HG03097 (cell line): ENCODE data around the gene LRRC28.
"Not testable (repeated sequence)": the region's sequence is repeated elsewhere in the genome, so short reads cannot be mapped to it uniquely, and the experiment has no call there.

Experiments used
- ATAC-seq: cut with Tn5 transposase; IDR thresholded peaks from one replicate; pipeline ENCODE4 v1.9.1; 2021; ENCODE audit not compliant: unreplicated experiment, low FRiP score

LRRC28 gene

GRCh38 chr15:99250857-99251841, at the start of gene LRRC28:
Gene LRRC28, plus strand, starts transcription at chr15:99251481. Its CDS starts 4,477 bp downstream, at chr15:99255958.
- peak; percentile 86 for ATAC-seq

GRCh38 chr15:99202176-99202552, 49.1 kb upstream of the LRRC28 start:
- no peak for ATAC-seq

DNA sequence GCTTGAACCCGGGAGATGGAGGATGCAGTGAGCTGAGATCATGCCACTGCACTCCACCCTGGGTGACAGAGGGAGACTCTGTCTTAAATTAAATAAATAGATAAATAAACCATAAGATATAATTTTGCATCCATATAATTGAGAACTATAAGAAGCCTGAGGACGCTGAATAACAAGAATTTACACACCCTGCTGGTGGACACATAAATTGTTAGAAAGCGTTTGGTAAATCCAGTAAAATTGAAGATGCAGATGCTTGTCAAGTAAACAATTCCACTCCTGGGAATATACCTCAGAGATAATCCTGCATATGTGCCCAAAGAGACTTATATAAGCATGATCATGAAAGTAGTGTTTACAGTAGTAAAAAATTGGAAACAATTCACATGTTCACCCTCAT, 43.6 kb upstream of the LRRC28 start:
- ATAC-seq: no peak

DNA sequence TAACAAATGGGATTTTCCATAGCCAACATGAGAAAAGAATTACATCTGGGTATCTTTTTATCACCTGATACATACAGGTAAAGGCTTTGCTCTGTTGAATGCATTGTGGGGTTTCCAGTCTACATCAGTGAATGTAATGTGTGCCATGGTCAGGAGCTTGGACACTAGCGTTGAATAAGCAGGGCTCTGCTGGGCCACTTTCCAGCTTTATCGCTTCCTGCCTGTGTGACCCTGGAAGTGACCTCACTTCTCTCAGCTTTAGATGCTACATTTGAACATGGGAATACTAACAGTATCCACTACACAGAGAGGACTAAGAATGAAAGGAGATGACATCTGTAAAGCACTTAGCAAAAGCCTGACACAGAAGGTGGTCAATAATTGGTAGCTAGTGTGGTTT, 42.0 kb upstream of the LRRC28 start:
- ATAC-seq: no peak

- ATAC-seq: no peak
Measured at GRCh38 chr15:99210334-99210733, 40.9 kb upstream of the LRRC28 start.

DNA sequence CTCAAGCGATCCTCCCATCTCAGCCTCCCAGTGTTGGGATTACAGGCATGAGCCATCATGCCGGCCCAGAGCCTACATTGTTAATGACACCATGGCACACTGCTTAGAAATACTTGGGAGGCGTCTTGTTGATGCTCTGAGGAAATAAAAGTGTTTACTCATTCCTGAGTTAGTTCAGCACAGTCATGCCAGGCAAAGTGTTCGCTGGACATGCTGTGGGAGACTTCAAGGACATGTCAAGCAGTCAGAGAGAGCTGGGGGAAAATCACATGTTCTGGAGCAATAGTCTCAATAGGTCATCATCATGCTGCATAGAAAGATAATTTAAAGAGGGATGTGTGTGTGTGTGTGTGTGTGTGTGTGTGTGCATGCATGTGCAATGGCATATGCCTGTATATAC, 39.4 kb upstream of the LRRC28 start:
- no peak for ATAC-seq

DNA sequence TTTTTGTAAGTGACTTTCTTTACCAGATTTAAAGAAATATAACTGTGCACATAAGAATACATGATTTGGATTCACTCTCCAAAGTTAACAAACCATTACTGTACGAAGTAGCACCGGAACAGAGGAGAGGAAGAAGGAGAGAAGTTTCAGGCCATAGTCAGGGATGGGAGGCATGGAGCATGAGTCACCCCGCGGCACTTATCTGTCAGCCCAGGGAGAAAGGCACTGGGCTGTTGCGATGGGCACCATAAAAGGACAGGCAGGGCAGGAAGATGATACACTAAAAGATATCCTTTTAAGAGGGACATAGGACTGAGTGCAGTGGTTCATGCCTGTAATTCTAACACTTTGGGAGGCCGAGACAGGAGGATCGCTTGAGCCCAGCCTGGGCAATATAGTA, 38.9 kb upstream of the LRRC28 start:
- ATAC-seq: no peak

DNA sequence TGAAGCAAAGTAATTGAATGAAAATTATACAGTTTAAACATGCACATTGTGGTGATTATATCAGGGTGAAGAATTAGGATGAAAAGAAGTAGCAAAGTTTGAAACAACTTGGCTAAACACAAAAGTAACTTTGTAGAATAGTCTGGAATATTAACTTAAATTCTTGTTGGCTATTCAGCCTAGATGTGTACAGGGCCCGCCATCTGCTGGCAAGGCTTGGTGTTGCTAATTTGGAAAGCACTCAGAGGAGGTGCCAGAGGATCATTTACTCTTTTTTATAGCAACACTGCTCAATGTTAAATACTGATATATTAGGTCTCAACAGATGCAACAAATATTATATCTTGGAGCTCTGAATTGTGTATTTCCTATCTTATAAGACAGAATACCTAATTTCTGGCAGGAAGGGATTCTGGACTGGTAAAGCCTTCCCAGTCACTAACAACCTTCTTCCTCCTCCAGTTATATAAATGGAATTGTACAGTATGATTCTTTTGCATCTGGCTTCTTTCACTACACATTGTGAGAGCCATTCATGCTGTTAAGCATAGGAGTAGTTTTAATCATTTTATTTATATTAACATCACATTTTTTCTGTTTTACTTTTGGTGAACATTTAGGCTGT, 38.0 kb upstream of the LRRC28 start:
- ATAC-seq: peak; percentile 59

GRCh38 chr15:99224372-99225214, 26.7 kb upstream of the LRRC28 start:
- no peak for ATAC-seq

- ATAC-seq: no peak
Measured at GRCh38 chr15:99226802-99227201, 24.5 kb upstream of the LRRC28 start.

- ATAC-seq: no peak
Measured at GRCh38 chr15:99228120-99228770, 23.0 kb upstream of the LRRC28 start.

GRCh38 chr15:99230867-99231266, 20.4 kb upstream of the LRRC28 start:
- ATAC-seq: no peak

DNA sequence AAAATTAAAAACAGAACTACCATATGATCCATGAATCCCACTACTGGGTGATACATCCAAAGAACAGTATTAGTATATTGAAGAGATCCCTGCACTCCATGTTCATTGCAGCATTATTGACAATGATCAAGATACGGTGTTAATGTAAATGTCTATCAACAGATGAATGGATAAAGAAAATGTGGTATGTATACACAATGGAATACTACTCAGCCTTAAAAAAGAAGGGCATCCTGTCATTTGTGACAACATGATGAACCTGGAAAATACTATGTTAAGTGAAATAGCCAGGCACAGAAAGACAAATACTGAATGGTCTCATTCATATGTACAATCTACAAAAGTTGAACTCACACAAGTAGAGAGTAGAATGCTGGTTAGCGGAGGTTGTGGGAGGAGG, 18.5 kb upstream of the LRRC28 start:
- ATAC-seq: no peak

- not testable (repeated sequence) for ATAC-seq
Measured at GRCh38 chr15:99234160-99234559, 17.1 kb upstream of the LRRC28 start.

- ATAC-seq: no peak
Measured at GRCh38 chr15:99238849-99239248, 12.4 kb upstream of the LRRC28 start.

DNA sequence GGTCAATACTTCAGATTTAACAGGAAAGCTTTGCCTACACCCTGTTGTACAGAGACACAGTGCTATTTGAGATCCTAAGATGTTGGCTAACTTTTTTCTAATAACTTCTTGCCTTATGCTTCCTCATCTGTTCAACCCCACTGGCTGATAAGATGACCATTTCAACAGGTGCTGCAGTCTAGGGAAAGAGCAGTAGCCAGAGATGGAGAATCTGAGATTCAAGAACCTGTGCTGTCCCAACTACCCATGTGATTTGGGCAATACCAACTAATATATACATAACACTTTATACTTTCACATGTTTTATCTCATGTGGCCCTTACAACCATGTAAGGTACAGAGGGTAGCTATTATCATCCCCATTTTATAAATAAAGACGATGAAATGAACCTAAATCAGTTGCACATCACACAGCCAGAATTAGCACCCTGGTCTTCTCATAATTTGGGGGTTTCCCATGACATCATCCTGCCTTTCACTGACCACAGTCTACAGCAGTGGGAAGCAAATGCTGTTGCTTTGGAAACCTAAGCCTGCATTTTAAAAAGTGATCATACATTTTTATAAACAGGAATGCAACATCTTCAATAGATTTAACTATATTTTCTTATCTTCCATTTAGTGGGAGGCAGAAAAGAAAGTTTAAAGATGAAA, 11.6 kb upstream of the LRRC28 start:
- peak; percentile 66 for ATAC-seq

- ATAC-seq: no peak
Measured at GRCh38 chr15:99241752-99242151, 9.5 kb upstream of the LRRC28 start.

- no peak for ATAC-seq
Measured at GRCh38 chr15:99244306-99244705, 7.0 kb upstream of the LRRC28 start.

GRCh38 chr15:99247062-99247461, 4.2 kb upstream of the LRRC28 start:
- no peak for ATAC-seq
